Lower lobe of right lung (tissue), 2 donors: ENCODE results near the gene TEX13A. TPM values are rescaled to one million over a fixed set of nuclear protein-coding genes. Genes with fewer than 3 reads are reported as not detected.
"Not testable (repeated sequence)": the region's sequence is repeated elsewhere in the genome, so short reads cannot be mapped to it uniquely, and the experiment has no call there.

Experiments
- ATAC-seq, 2 donors: fragments of 200-7000 bp; cut with Tn5 transposase; one replicate each; pipeline ENCODE4 v1.9.1; 2020 to 2022; ENCODE audit warnings: mild to moderate bottlenecking in 2 of 2, moderate library complexity in 2 of 2
- DNase-seq: peaks from one replicate; pipeline ENCODE4 v3.0.0-alpha.2; 2020
- H3K27ac ChIP-seq: fragments of 200-600 bp; one replicate; pipeline ENCODE4 v1.8.0; 2022
- H3K27me3 ChIP-seq: fragments of 200-600 bp; one replicate; pipeline ENCODE4 v1.8.0; 2022; ENCODE audit warnings: low read depth
- H3K36me3 ChIP-seq: fragments of 200-600 bp; one replicate; pipeline ENCODE4 v1.8.0; 2022; ENCODE audit warnings: mild to moderate bottlenecking
- H3K4me1 ChIP-seq: fragments of 200-600 bp; one replicate; pipeline ENCODE4 v1.8.0; 2022
- H3K4me3 ChIP-seq: fragments of 200-600 bp; one replicate; pipeline ENCODE4 v1.8.0; 2022; ENCODE audit warnings: mild to moderate bottlenecking
- H3K9me3 ChIP-seq: fragments of 200-600 bp; one replicate; pipeline ENCODE4 v1.8.0; 2022
- CTCF ChIP-seq: fragments of 200-600 bp; IDR thresholded peaks from one replicate; pipeline ENCODE4 v1.8.0; 2022; ENCODE audit warnings: antibody characterized with exemption, mild to moderate bottlenecking
- intact Hi-C: fragments of 100-400 bp; cut with DNase I; formaldehyde crosslinking; loops from one replicate; pipeline ENCODE4 v1.11.0; 2022
- total RNA-seq: library from RNA; stranded (reverse); fragmentation: NEBNext Ultra II Directional; extraction: Animal tissue kit (Norgen Biotek cat#: 25700); gene quantifications from one replicate; pipeline ENCODE4 v1.2.1, GENCODE V29; 2021
- donor health status: DM: no; HTN: yes; CAD: no; lungs with severe emphysema.

TEX13A gene
- total RNA-seq, 1 donor from 2014 or later, result not detected

DNA sequence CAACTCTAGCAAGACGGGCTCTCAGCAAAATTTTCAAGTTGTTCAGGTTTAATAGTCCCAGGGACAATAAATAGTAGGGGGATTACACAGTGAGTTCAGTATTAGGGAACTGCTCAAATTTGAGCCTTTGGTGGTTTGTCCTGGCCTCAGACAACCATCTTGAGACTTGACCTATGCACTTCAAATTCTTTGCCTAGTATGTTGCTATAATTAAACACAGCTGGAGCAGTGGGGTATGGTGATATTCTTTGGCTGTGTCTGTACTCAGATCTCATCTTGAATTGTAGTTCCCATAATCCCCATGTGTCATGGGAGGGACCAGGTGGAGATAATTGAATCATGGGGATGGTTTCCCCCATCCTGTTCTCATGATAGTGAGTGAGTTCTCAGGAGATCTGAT, 43.3 kb upstream of the TEX13A start:
- no peak for TF ChIP-seq CTCF
- Histone ChIP-seq H3K4me1 (no peaks in the 10 kb centered on the region), H3K9me3 (no peaks in the 10 kb centered on the region), H3K27me3 (no peaks in the 10 kb centered on the region), H3K36me3 (no peaks in the 10 kb centered on the region), H3K4me3 (no peak overlapping the region), H3K27ac (no peak overlapping the region)
- no peak for DNase-seq
- intact Hi-C loops, result no loop called here
- no peak for ATAC-seq

GRCh38 chrX:105263171-105263570, 42.7 kb upstream of the TEX13A start:
- Histone ChIP-seq H3K36me3 (no peaks in the 10 kb centered on the region), H3K27ac (no peak overlapping the region), H3K4me1 (no peaks in the 10 kb centered on the region), H3K9me3 (no peaks in the 10 kb centered on the region), H3K4me3 (no peak overlapping the region), H3K27me3 (no peaks in the 10 kb centered on the region)
- intact Hi-C loops, result no loop called here
- DNase-seq, result no peak
- ATAC-seq, result no peak
- no peak for TF ChIP-seq CTCF

DNA sequence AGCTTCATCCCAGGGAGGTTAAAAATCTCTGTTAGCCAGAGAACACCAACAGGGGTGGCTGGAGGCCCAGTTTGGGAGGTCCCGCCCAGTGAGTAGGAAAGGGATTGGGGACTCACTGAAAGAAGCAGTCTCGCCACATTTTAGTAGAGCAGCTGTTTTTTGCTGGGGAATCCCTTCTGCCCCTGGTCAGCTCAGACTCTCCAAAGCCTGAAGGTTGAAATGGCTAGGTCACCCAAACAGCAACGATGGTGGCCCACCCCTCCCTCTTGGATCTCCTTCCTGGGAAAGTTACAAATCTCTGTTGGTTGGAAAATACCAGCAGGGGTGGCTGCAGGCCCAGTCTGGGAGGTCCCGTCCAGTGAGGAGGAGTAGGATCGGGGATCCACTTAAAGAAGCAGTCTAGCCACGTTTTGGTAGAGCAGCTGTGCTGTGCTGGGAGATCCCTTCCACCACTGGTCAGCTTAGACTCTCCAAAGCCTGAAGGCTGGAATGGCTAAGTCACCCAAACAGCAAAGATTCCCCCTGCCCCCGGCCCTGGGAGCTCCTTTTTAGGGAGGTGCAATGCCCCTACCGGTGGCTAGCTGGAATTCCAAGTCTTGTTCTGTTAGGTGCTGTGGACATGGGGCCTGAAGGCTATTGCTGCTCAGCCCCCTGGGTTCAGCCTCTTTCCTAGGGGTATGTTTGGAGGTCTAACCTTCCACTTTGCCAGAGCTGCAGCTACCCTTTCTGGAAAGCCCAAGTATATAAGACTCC, 40.0 kb upstream of the TEX13A start:
- ATAC-seq (no peak), DNase-seq (no peak)
- Histone ChIP-seq H3K27me3 (no peaks in the 10 kb centered on the region), H3K4me3 (no peak overlapping the region), H3K27ac (no peak overlapping the region), H3K36me3 (no peaks in the 10 kb centered on the region), H3K9me3 (no peaks in the 10 kb centered on the region), H3K4me1 (no peaks in the 10 kb centered on the region)
- intact Hi-C loops, result no loop called here
- no peak for TF ChIP-seq CTCF

DNA sequence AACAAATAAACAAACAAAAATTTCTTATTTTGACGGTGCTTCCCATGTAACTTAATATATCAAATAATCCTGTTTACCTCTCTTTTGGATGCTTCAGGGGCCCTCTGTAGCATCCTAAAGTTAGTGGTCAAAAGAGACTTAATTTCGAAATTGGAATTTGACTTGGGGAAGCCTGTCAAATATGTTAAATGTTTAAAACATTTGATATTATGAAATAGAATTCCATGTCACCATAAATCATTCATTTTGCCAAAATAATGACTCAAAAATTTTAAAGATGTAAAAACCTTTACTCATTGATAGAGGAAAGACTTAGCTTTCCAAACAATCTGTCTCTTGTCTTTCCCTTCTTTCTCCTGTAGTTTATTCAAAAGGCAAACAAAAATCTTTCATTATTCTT, 20.6 kb upstream of the TEX13A start:
- Histone ChIP-seq H3K27ac (no peak overlapping the region), H3K36me3 (no peaks in the 10 kb centered on the region), H3K27me3 (no peaks in the 10 kb centered on the region), H3K9me3 (no peaks in the 10 kb centered on the region), H3K4me3 (no peak overlapping the region), H3K4me1 (no peaks in the 10 kb centered on the region)
- TF ChIP-seq CTCF, result no peak
- ATAC-seq, result no peak
- DNase-seq, result no peak
- intact Hi-C loops, result no loop called here

GRCh38 chrX:105237407-105237806, 16.9 kb upstream of the TEX13A start:
- DNase-seq, H3K27me3 ChIP-seq, H3K9me3 ChIP-seq, H3K4me1 ChIP-seq, ATAC-seq, H3K27ac ChIP-seq, H3K4me3 ChIP-seq, intact Hi-C loops, H3K36me3 ChIP-seq: not testable (repeated sequence)

GRCh38 chrX:105229146-105229545, 8.7 kb upstream of the TEX13A start:
- no peak for DNase-seq
- ATAC-seq, result no peak
- Histone ChIP-seq H3K4me1 (no peaks in the 10 kb centered on the region), H3K36me3 (no peaks in the 10 kb centered on the region), H3K9me3 (no peaks in the 10 kb centered on the region), H3K4me3 (no peak overlapping the region), H3K27me3 (no peaks in the 10 kb centered on the region), H3K27ac (no peak overlapping the region)
- intact Hi-C loops, result no loop called here
- TF ChIP-seq CTCF, result no peak
